MCF 10A (cell line): Measurements from ENCODE around the gene BICC1. TPM values are rescaled to one million over a fixed set of nuclear protein-coding genes. Genes with fewer than 3 reads are reported as not detected.

ENCODE experiments used
- BruUV-seq: library from RNA; stranded (reverse); fragments of 400-500 nt; replicated peaks from 2 replicates; lab custom pipeline; 2021; lab: Mats Ljungman, UMichigan
- CTCF ChIA-PET: fragments of 300-600 bp; sonication (Branson Sonifier 250); formaldehyde crosslinking; extraction: SDS; loops from one replicate; lab custom pipeline; 2021; ENCODE audit warnings: antibody characterized with exemption, inconsistent platforms; lab: Yijun Ruan, JAX
- POLR2A ChIA-PET: fragments of 300-600, 350-650 bp; sonication (Branson Sonifier 250); formaldehyde crosslinking; extraction: SDS; loops from one replicate; lab custom pipeline; 2020; ENCODE audit warnings: antibody characterized with exemption, inconsistent platforms; lab: Yijun Ruan, JAX
- DNase-seq: peaks from one replicate; pipeline ENCODE4 v3.0.0-alpha.2; 2018; ENCODE audit not compliant: unreplicated experiment
- H3K27ac Mint-ChIP-seq: one replicate; pipeline ENCODE4 v1.8.0; 2022; ENCODE audit warnings: mild to moderate bottlenecking, low read depth, mixed read lengths; ENCODE audit not compliant: unreplicated experiment
- H3K27me3 Mint-ChIP-seq: one replicate; pipeline ENCODE4 v1.8.0; 2022; ENCODE audit warnings: mixed read lengths; ENCODE audit not compliant: insufficient read depth, unreplicated experiment
- H3K36me3 Mint-ChIP-seq: one replicate; pipeline ENCODE4 v1.8.0; 2022; ENCODE audit warnings: mild to moderate bottlenecking, moderate library complexity, mixed read lengths; ENCODE audit not compliant: insufficient read depth, unreplicated experiment
- H3K4me1 Mint-ChIP-seq: one replicate; pipeline ENCODE4 v1.8.0; 2022; ENCODE audit warnings: mixed read lengths; ENCODE audit not compliant: insufficient read depth, unreplicated experiment
- H3K4me3 Mint-ChIP-seq: one replicate; pipeline ENCODE4 v1.8.0; 2022; ENCODE audit warnings: mild to moderate bottlenecking, moderate library complexity, mixed read lengths; ENCODE audit not compliant: unreplicated experiment
- H3K9me3 Mint-ChIP-seq: one replicate; pipeline ENCODE4 v1.8.0; 2022; ENCODE audit warnings: mixed read lengths; ENCODE audit not compliant: unreplicated experiment
- intact Hi-C: fragments of 100-400 bp; cut with micrococcal nuclease; formaldehyde crosslinking; loops from 2 replicates; pipeline ENCODE4 v1.14.1; 2022
- total RNA-seq: library from RNA; stranded (reverse); gene quantifications from 2 replicates; pipeline ENCODE4 v1.2.3, GENCODE V29; 2022
- TF ChIP-seq, protein P1 (sequence below): fragments of 200-600 bp; IDR thresholded peaks from one replicate; pipeline ENCODE4 v1.8.0; 2022; ENCODE audit warnings: antibody characterized with exemption, mild to moderate bottlenecking; ENCODE audit not compliant: unreplicated experiment

BICC1 gene
- total RNA-seq, 1 experiment from 2014 or later = 15.6 TPM

DNA sequence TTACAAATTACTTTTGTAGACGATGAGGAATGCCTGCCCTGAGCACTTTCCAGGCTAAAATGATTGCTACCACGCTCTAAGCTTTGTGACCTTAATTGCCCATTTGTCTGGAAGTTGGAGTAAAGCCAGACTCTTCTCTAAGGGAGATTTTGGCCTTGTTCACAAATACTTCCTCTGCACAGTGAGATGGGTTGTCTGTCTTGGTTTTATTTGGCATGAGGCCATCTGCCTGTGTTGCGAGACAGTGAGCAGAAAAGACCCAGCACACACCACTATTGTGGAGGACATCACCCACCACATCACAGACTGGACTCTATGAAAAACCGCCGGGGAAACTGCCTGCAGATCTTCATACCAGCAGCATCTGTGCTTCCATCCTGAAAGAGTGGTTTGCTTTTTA is 138.4 kb downstream of the BICC1 start:
- Mint-ChIP-seq H3K4me1 (peaks cover 33% of the 10 kb centered on the region), H3K4me3 (no peak overlapping the region), H3K27me3 (no peaks in the 10 kb centered on the region), H3K36me3 (peaks cover 8% of the 10 kb centered on the region), H3K9me3 (no peaks in the 10 kb centered on the region), H3K27ac (peak overlapping the region; percentile 16)
- peak; percentile 66 for DNase-seq
- ChIA-PET POLR2A (interaction anchor here (0.6 to 2.9 kb wide), 6 partner anchors 9 to 123 kb away, joined by 3 to 15 read pairs (median 4); no protein-coding TSS in a partner anchor), CTCF (interaction anchor here (0.6 to 1.7 kb wide), 2 partner anchors 9 to 1470 kb away, joined by 5 to 10 read pairs; no protein-coding TSS in a partner anchor)
- TF ChIP-seq, protein P1, sequence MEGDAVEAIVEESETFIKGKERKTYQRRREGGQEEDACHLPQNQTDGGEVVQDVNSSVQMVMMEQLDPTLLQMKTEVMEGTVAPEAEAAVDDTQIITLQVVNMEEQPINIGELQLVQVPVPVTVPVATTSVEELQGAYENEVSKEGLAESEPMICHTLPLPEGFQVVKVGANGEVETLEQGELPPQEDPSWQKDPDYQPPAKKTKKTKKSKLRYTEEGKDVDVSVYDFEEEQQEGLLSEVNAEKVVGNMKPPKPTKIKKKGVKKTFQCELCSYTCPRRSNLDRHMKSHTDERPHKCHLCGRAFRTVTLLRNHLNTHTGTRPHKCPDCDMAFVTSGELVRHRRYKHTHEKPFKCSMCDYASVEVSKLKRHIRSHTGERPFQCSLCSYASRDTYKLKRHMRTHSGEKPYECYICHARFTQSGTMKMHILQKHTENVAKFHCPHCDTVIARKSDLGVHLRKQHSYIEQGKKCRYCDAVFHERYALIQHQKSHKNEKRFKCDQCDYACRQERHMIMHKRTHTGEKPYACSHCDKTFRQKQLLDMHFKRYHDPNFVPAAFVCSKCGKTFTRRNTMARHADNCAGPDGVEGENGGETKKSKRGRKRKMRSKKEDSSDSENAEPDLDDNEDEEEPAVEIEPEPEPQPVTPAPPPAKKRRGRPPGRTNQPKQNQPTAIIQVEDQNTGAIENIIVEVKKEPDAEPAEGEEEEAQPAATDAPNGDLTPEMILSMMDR = no peak
- no TSS peak for BruUV-seq
- intact Hi-C loops = no loop called here

DNA sequence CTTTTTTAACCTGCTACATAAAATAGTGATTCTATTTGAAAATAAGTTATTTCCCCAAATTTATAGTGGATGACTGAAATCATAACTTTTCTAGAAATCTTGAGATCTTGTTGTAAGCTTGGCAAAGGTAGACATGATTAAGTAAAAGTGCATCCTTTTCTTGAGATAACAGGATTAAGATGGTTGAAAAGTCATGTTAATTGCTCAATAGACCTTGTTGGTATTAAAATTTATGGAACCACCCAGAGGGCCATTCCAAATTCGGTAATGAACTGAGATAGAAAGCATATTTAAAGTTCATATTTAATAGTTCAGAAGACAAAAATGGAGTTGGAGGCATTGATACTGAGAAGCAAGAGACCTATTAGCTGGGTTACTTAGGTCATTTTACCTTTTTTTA is 139.1 kb downstream of the BICC1 start:
- Mint-ChIP-seq H3K27ac (no peak overlapping the region), H3K4me3 (no peak overlapping the region), H3K36me3 (peaks cover 8% of the 10 kb centered on the region), H3K4me1 (peaks cover 27% of the 10 kb centered on the region), H3K27me3 (no peaks in the 10 kb centered on the region), H3K9me3 (no peaks in the 10 kb centered on the region)
- TF ChIP-seq, protein P1 = no peak
- DNase-seq = no peak
- BruUV-seq = no TSS peak
- intact Hi-C loops = no loop called here
- ChIA-PET POLR2A (interaction anchor here (0.5 to 2.9 kb wide), 6 partner anchors 9 to 124 kb away, joined by 3 to 15 read pairs (median 4); no protein-coding TSS in a partner anchor), CTCF (interaction anchor here (1.7 kb wide), 1 partner anchor 10 kb away, joined by 10 read pairs; no protein-coding TSS in a partner anchor)

DNA sequence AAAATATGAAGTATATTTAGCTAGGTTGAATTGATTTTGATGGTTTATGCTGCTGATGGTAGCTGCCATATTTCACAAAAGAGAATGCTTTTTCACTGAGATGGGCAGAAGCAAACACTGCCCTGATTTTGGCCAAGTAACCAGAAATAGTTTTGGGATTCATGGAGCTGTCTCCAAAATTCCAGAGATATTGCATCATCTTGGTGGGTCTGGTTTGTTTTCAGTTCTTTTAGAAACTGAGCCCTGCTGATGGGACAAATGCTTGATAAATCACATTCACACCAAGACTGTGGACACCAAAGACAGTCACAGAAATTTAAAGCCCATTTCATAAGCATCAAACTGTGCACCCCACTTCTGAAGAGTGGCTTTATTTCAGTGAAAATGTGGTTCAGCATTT is 140.5 kb downstream of the BICC1 start:
- ChIA-PET POLR2A (interaction anchor here (0.6 to 2.3 kb wide), 2 partner anchors 11 to 103 kb away, joined by 3 to 9 read pairs; no protein-coding TSS in a partner anchor), CTCF (interaction anchor here (1.4 kb wide), 1 partner anchor 11 kb away, joined by 6 read pairs; no protein-coding TSS in a partner anchor)
- H3K9me3 Mint-ChIP-seq = no peaks in the 10 kb centered on the region
- no TSS peak for BruUV-seq
- H3K27ac Mint-ChIP-seq = no peak overlapping the region
- no peak overlapping the region for H3K4me3 Mint-ChIP-seq
- intact Hi-C loops = no loop called here
- TF ChIP-seq, protein P1 = no peak
- DNase-seq = no peak
- no peaks in the 10 kb centered on the region for H3K27me3 Mint-ChIP-seq
- peaks cover 18% of the 10 kb centered on the region for H3K4me1 Mint-ChIP-seq
- H3K36me3 Mint-ChIP-seq = peaks cover 8% of the 10 kb centered on the region

DNA sequence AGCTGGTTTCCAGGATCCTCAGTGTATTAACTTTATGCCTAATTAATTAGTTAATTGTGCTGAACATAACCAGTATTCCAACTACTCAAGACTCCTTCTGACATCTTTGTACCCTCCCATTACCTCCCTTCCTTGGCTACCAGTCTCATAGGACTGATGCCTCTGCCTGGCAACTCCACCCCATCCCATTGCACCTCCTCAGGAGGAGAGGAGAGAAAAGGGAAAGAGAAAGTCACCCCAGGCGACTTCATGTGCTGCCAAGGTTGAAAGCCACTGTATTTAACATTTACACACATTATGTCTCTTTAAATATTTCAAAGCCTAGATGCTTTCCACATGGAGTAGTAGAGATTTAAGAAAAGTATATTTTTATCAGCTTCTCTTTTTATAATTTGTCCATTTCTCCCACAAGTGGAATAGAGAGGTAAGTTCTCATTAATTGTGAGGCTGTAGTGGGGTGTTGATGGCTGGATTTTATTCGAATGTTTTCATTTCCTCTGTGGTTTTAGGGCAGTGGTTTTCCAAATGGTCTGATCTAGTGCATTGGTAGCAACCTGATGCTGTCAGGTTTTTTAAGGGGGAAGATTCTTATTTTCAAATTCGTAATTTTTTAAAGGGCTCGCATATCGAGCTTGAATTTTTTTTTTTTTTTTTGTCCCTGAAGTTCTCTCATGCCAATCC is 148.0 kb downstream of the BICC1 start:
- POLR2A ChIA-PET = interaction anchor here (0.6 to 4.0 kb wide), 8 partner anchors 10 to 107 kb away, joined by 3 to 35 read pairs (median 3); no protein-coding TSS in a partner anchor
- Mint-ChIP-seq H3K27ac (peak overlapping the region; percentile 91), H3K9me3 (no peaks in the 10 kb centered on the region), H3K4me3 (peak overlapping the region; percentile 60), H3K36me3 (no peaks in the 10 kb centered on the region), H3K4me1 (peaks cover 35% of the 10 kb centered on the region), H3K27me3 (no peaks in the 10 kb centered on the region)
- intact Hi-C loops = no loop called here
- CTCF ChIA-PET = interaction anchor here (0.6 to 4.4 kb wide), 4 partner anchors 18 to 927 kb away, joined by 3 to 29 read pairs (median 4); no protein-coding TSS in a partner anchor
- no TSS peak for BruUV-seq
- TF ChIP-seq, protein P1 = no peak
- DNase-seq = peak; percentile 39
